ENCODE measurements around the gene CSF2. TPM values are rescaled to one million over a fixed set of nuclear protein-coding genes. Genes with fewer than 3 reads are reported as not detected.

Gene CSF2
- total and polyA plus RNA-seq, 2 of the 13 experiments (the other 11 are each of a cell fraction or from before 2014, with no cell fraction given), result not detected

DNA sequence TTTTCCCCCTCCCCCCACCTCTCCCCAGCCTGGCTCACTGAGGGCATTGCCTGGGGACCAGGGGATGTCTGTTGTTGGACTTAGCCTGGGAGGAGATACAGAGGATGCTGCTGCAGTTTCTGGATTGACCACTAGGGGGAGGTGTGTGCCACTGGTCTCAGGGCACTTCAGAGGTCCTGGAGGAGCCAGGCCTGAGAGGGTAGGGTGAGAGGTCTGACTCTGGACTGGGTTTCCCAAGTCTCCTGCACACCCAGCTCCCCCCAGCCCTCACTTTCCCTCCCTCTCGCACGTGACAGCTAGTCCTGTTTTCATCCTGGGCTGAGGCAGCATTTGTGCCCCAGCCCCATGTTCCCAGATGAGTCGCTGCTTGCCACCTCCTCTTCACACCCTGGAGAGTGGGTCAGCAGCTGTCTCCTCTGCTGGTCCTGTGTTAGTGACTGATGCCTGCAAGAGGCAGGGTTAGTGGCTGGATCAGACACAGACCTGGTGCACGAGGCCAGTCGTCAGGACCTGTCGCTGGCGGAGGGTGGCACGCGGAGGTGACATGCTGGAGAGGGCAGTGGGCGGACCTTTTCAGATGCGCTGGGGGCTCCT is 8.8 kb upstream of the CSF2 start:
- Histone ChIP-seq H4K20me1 (ENCODE audit: insufficient read depth, low read length) (no peaks in the 10 kb centered on the region), H3K36me3 (replicated peaks in 1 of 2; ENCODE audit: control insufficient read depth in 1 of 2, insufficient read depth in 2 of 2, low read length in 2 of 2) (no peaks in the 10 kb centered on the region), H3K9me3 (ENCODE audit: low read length) (no peaks in the 10 kb centered on the region), H2AFZ (ENCODE audit: low read length) (no peak overlapping the region), H3K9ac (ENCODE audit: insufficient read depth, low read depth, low read length) (no peak overlapping the region), H3K27me3 (ENCODE audit: control insufficient read depth in 1 of 2, insufficient read depth in 2 of 2, low read length in 2 of 2) (peaks cover 4 to 26% of the 10 kb centered on the region in 2 experiments; a peak in 3 of 5 replicates), H3K4me2 (ENCODE audit: low read depth, low read length) (peak overlapping the region; percentile 20; the same call in 1 of the 2 replicates), H3K4me1 (ENCODE audit: insufficient read depth, low read length) (peaks cover 9% of the 10 kb centered on the region), H3K4me3 (replicated peaks in 1 of 3; ENCODE audit: insufficient read depth in 1 of 3, low read depth in 2 of 3, low read length in 3 of 3) (no peak overlapping the region), H3K27ac (ENCODE audit: extremely low read length, insufficient read depth, low read length) (no peak overlapping the region), H3K79me2 (ENCODE audit: insufficient read depth, low read length) (no peaks in the 10 kb centered on the region)
- in situ Hi-C loops (cut with HindIII; ENCODE audit: extremely low pct_ligation_motif_present, low pct_unique_long_range_greater_than_20kb) (no loop called here), intact Hi-C loops (cut with micrococcal nuclease; ENCODE audit: unreplicated experiment) (loop anchor here (1.0 to 5.0 kb wide), 2 partner anchors 69 to 112 kb away; no protein-coding TSS in a partner anchor)
- BruUV-seq (replicated peaks), result no TSS peak
- DNase-seq (ENCODE audit: low spot score) (peak; percentile 52), ATAC-seq (peak; percentile 85), FAIRE-seq (peak; percentile 78)
- CTCF ChIA-PET (ENCODE audit: low intra/inter-chr PET ratio, low total read pairs), result interaction anchor here (2.1 kb wide), 1 partner anchor 69 kb away, joined by 25 read pairs; no protein-coding TSS in a partner anchor
- POLR2A ChIA-PET, result no interaction called here
- WGBS (ENCODE audit: low lambda C conversion rate), result 36% methylated on average over 11 of the region's 11 CpGs
- TF ChIP-seq ZNF335 (CRISPR knock-in tag; IDR thresholded peaks at IDR 0.05), result no peak
- TF ChIP-seq ZNF605 (CRISPR knock-in tag; IDR thresholded peaks at IDR 0.05), result peak; percentile 47; the same call in 1 of the 2 replicates
- no peak for TF ChIP-seq HNRNPLL (IDR thresholded peaks at IDR 0.05; ENCODE audit: low read depth, low read length, poor library complexity, severe bottlenecking)
- TF ChIP-seq SRSF1 (optimal IDR thresholded peaks at IDR 0.05; ENCODE audit: low read depth, low read length), result no peak
- TF ChIP-seq NPAS2 (CRISPR knock-in tag; IDR thresholded peaks at IDR 0.05; ENCODE audit: borderline replicate concordance), result no peak
- peak; percentile 25; the same call in 1 of the 2 replicates for TF ChIP-seq SMC3 (IDR thresholded peaks at IDR 0.05; ENCODE audit: low read length)
- TF ChIP-seq RAD21 (CRISPR knock-in tag; IDR thresholded peaks at IDR 0.05), result peak; percentile 28; the same call in 1 of the 2 replicates
- TF ChIP-seq NR1H2 (CRISPR knock-in tag; IDR thresholded peaks at IDR 0.05; ENCODE audit: borderline replicate concordance, low read depth), result no peak
- no peak for TF ChIP-seq ZFP37 (CRISPR knock-in tag; IDR thresholded peaks at IDR 0.05; ENCODE audit: borderline replicate concordance)
- TF ChIP-seq ZBTB46 (CRISPR knock-in tag; IDR thresholded peaks at IDR 0.05; ENCODE audit: borderline replicate concordance), result no peak
- peak; percentile 35; the same call in 1 of the 2 replicates for TF ChIP-seq ZNF501 (CRISPR knock-in tag; IDR thresholded peaks at IDR 0.05)
- TF ChIP-seq ARNT2 (CRISPR knock-in tag; IDR thresholded peaks at IDR 0.05; ENCODE audit: low read depth), result 0 out of 2 replicates have a peak, but pooled peaks have one; percentile 28
- no peak for TF ChIP-seq MXD3 (CRISPR knock-in tag; IDR thresholded peaks at IDR 0.05)
- TF ChIP-seq ZNF614 (CRISPR knock-in tag; IDR thresholded peaks at IDR 0.05; ENCODE audit: borderline replicate concordance), result no peak
- no peak for TF ChIP-seq ZNF891 (CRISPR knock-in tag; IDR thresholded peaks at IDR 0.05)
- TF ChIP-seq ZNF552 (CRISPR knock-in tag; IDR thresholded peaks at IDR 0.05; ENCODE audit: borderline replicate concordance), result 0 out of 2 replicates have a peak, but pooled peaks have one; percentile 16
- no peak for TF ChIP-seq ZNF430 (CRISPR knock-in tag; IDR thresholded peaks at IDR 0.05)
- no peak for TF ChIP-seq TBX3 (IDR thresholded peaks at IDR 0.05; ENCODE audit: borderline replicate concordance)
- TF ChIP-seq SKI (IDR thresholded peaks at IDR 0.05; ENCODE audit: partially characterized antibody), result no peak
- TF ChIP-seq, protein P1, sequence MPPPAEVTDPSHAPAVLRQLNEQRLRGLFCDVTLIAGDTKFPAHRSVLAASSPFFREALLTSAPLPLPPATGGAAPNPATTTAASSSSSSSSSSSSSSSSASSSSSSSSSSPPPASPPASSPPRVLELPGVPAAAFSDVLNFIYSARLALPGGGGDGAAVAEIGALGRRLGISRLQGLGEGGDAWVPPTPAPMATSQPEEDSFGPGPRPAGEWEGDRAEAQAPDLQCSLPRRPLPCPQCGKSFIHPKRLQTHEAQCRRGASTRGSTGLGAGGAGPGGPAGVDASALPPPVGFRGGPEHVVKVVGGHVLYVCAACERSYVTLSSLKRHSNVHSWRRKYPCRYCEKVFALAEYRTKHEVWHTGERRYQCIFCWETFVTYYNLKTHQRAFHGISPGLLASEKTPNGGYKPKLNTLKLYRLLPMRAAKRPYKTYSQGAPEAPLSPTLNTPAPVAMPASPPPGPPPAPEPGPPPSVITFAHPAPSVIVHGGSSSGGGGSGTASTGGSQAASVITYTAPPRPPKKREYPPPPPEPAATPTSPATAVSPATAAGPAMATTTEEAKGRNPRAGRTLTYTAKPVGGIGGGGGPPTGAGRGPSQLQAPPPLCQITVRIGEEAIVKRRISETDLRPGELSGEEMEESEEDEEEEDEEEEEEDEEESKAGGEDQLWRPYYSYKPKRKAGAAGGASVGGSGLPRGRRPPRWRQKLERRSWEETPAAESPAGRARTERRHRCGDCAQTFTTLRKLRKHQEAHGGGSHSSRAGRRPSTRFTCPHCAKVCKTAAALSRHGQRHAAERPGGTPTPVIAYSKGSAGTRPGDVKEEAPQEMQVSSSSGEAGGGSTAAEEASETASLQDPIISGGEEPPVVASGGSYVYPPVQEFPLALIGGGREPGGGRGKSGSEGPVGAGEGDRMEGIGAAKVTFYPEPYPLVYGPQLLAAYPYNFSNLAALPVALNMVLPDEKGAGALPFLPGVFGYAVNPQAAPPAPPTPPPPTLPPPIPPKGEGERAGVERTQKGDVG (CRISPR knock-in tag; IDR thresholded peaks at IDR 0.05; ENCODE audit: borderline replicate concordance), result no peak
